ENCODE results near the gene ULK3. TPM values are rescaled to one million over a fixed set of nuclear protein-coding genes. Genes with fewer than 3 reads are reported as not detected.

The ULK3 gene
- total and polyA plus RNA-seq, 2 donors (not counting 3 experiments of a cell fraction or from before 2014, with no cell fraction given) = 36.0 to 48.6 TPM

- TF ChIP-seq, protein P1, sequence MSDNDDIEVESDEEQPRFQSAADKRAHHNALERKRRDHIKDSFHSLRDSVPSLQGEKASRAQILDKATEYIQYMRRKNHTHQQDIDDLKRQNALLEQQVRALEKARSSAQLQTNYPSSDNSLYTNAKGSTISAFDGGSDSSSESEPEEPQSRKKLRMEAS (IDR thresholded peaks at IDR 0.05; ENCODE audit: insufficient read depth, insufficient read length) = no peak
- TF ChIP-seq MYC (IDR thresholded peaks at IDR 0.05; ENCODE audit: low read depth, low read length) = no peak
- no peak for TF ChIP-seq JUN (IDR thresholded peaks at IDR 0.05; ENCODE audit: borderline replicate concordance, insufficient read depth, insufficient read length, low read depth)
- no peak for TF ChIP-seq FOS (IDR thresholded peaks at IDR 0.05; ENCODE audit: borderline replicate concordance, insufficient read depth, low read length)
- no peak for TF ChIP-seq CTCF (IDR thresholded peaks at IDR 0.05; ENCODE audit: extremely low read depth in 1 of 2, insufficient read depth in 1 of 2, low read depth in 1 of 2, low read length in 2 of 2)
- no peak for TF ChIP-seq EZH2 (IDR thresholded peaks at IDR 0.05; ENCODE audit: borderline replicate concordance, low read depth, low read length, severe bottlenecking)
- H4K20me1 ChIP-seq (replicated peaks; ENCODE audit: control insufficient read depth, extremely low read depth, insufficient read depth, low read length) = no peaks in the 10 kb centered on the region
- no peaks in the 10 kb centered on the region for H3K9me3 ChIP-seq (replicated peaks; ENCODE audit: control insufficient read depth, insufficient read depth, low read length)
- FAIRE-seq = no peak
- dilution Hi-C loops (cut with MboI; ENCODE audit: extremely low pct_ligation_motif_present, low sequenced_read_pairs) = no loop called here
- CTCF ChIA-PET = interaction anchor here (1.0 to 5.3 kb wide), 6 partner anchors 13 to 76 kb away, joined by 3 to 37 read pairs (median 3); partner anchors contain the start of gene MPI
- no peak overlapping the region for H3K9ac ChIP-seq (replicated peaks; ENCODE audit: extremely low read depth, insufficient read depth, low read length)
- no peak overlapping the region for H3K27ac ChIP-seq (ENCODE audit: insufficient read depth, low read depth, low read length)
- no peak overlapping the region for H3K4me3 ChIP-seq (replicated peaks in 1 of 3; ENCODE audit: insufficient read depth in 1 of 3, low read depth in 1 of 3, low read length in 3 of 3)
- no peaks in the 10 kb centered on the region for H3K27me3 ChIP-seq (ENCODE audit: control insufficient read depth in 2 of 2, insufficient read depth in 2 of 2, low read length in 2 of 2)
- no peaks in the 10 kb centered on the region for H3K9me1 ChIP-seq (replicated peaks; ENCODE audit: control insufficient read depth, extremely low read depth, insufficient read depth, low read length)
- H3K36me3 ChIP-seq (ENCODE audit: control insufficient read depth in 2 of 2, extremely low read depth in 1 of 2, insufficient read depth in 2 of 2, low read length in 2 of 2) = peaks cover under 1 to 23% of the 10 kb centered on the region in 2 experiments
- intact Hi-C loops (cut with micrococcal nuclease) = no loop called here
- H3K4me2 ChIP-seq (ENCODE audit: insufficient read depth, low read length) = no peak overlapping the region
- H2AFZ ChIP-seq (ENCODE audit: low read depth, low read length) = no peak overlapping the region
- BruUV-seq (replicated peaks) = no TSS peak
- no peak for DNase-seq (ENCODE audit: low read depth, low spot score)
- H3K4me1 ChIP-seq (ENCODE audit: control insufficient read depth, extremely low read depth, insufficient read depth, low read length) = peaks cover 11% of the 10 kb centered on the region
- H3K79me2 ChIP-seq (ENCODE audit: control insufficient read depth, insufficient read depth, low read length) = peaks cover 2% of the 10 kb centered on the region
- POLR2A ChIA-PET = interaction anchor here (1.1 kb wide), 1 partner anchor 61 kb away, joined by 3 read pairs; no protein-coding TSS in a partner anchor
These were observed 2.2 kb upstream of the ULK3 start for GRCh38 chr15:74845208-74845568.

Measured in endothelial cell of umbilical vein (primary cell).